Left colon (tissue), 2 donors: ENCODE measurements around the gene PDE4C. TPM values are rescaled to one million over a fixed set of nuclear protein-coding genes. Genes with fewer than 3 reads are reported as not detected.

Experiments used
- ATAC-seq: fragments of 200-7000 bp; cut with Tn5 transposase; one replicate; pipeline ENCODE4 v1.9.1; 2020; ENCODE audit warnings: mild to moderate bottlenecking, moderate library complexity
- DNase-seq, 2 donors: peaks; one replicate each; pipeline ENCODE4 v3.0.0-alpha.2; 2020
- intact Hi-C, 2 donors: fragments of 100-400 bp; cut with DNase I in 1 of 2; cut with micrococcal nuclease in 1 of 2; formaldehyde crosslinking; loops; one replicate each; pipeline versions ENCODE4 v1.11.2 to v1.14.0; 2022; cut with DNase I, micrococcal nuclease
- total RNA-seq, 2 donors: library from RNA; stranded (reverse); fragmentation: NEBNext Ultra II Directional; extraction: Animal tissue kit (Norgen Biotek cat#: 25700); gene quantifications; one replicate each; pipeline ENCODE4 v1.2.1, GENCODE V29; 2021
- donor health status: DM: no; HTN: no; CAD: no.
- donor health status: DM: yes; HTN: yes; CAD: no.

The PDE4C gene
- total RNA-seq, 2 donors from 2014 or later = 2.5 to 4.3 TPM

DNA sequence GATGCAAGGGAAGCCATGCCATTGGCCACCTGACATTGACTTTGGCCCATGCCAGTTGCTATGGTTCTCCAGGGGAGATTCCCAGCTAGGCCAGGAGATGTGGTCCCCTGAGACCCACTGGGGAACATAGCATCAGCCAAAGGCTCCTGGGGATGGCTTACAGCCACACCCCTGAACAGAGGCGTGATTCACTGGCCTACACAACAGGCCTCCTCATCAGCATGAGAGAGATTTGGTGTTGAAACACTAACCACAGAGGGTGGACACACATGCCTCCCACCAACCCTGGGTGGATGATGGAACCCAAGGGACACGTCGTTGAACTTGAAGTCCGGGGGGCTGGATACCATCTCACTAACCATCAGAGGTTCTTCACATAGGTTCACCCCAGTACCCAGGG, 33.7 kb upstream of the PDE4C start:
- no peak for ATAC-seq
- intact Hi-C loops = loop anchor here in 1 of 2 donors (10.0 kb wide), 1 partner anchor 45 kb away; no protein-coding TSS in a partner anchor

DNA sequence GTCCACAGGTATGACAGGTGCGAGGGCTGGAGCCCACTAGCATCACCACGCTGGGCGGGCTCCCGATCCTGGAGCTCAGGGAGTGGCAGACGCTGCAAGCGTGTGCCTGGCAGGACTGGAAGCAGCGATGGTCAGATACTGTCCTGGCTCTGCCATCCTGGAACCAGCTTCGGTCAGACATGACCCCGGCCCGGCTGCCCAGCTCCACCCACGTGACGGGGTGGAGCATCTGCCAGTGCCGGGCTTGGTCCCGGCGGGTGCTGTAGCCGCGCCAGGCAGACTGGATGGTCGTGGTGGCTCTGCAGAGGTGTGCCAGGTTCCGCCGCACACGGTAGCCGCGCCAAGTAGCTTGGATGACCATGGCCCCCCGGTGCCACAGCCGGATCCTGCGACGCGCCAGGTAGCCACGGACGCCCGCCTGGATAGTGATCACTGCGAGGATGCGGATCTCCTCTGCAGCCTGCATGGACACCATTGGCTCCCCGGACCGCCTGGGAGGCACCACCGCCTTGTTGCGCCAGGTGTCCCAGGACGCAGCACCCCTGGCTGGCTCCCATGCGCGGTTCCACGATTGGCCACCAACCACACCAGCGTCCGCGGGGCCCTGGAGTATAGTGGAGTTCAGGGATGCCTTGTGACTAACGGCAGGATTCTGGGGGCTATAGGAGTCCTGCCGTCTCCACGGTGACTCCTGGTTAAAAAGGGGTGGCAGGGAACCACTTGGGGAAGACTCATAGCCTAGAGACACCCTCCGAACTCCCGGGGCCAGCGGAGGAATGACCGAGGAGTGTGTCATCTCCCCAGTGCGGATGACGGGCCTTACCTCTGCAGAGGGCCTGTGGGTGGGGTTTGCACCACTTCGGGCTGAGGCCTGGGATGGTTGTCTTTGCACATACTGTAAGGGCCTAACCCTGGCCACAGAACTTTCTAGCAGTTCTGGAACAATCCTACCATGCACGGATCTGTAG, 31.5 kb upstream of the PDE4C start:
- DNase-seq (no peak), ATAC-seq (no peak)
- intact Hi-C loops = no loop called here

More for the DNA sequence above, 33.7 kb upstream of the PDE4C start:
- no peak for DNase-seq

DNA sequence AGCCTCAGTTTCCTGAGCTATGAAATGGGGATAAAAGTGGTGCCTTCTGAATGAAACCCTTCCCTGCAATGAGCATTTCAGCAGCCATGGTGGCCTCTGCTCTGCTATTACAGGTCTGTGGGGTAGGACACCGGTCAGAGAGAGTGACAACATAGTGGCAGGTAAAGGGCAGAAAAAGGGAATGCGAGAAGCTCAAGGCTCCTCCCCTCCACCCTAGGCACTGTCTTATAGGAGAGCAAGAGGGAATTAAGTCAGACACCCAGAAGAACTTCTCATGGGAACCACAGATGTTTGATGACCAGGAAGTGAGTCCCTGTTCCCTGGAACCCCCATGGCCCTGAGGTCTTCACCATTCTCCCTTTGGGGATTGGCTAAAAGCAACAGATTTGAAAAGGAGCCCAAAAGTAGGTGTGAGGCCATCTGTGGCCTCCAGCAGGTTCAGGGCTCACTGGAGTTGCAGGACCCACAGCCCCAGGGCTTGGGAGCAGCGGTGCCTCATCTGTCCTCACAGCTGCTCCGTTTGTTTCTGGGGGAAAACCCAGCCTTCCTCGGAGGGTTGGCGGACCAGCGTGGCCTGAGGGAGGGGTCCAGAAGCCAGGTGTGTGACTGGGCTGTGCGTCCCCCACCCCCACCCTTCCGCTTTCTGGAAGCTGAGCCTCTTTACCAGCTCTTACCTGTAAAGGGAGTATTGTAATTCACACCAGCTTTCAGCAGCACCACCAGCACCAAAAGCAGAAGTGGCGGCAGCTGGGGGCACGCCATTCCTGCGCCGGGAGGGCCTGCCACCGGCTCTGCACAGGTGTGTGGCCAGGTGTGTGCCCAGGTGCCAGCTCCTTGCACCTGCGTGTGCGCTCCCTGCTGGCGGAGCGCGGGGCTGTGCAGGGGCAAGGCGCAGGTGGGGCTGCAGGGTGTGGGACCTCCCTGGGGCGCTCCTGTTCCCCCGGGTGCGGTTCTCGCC, 28.6 kb upstream of the PDE4C start:
- intact Hi-C loops = no loop called here
- DNase-seq = peak; percentile 74 to 78
- ATAC-seq = peak; percentile 76

DNA sequence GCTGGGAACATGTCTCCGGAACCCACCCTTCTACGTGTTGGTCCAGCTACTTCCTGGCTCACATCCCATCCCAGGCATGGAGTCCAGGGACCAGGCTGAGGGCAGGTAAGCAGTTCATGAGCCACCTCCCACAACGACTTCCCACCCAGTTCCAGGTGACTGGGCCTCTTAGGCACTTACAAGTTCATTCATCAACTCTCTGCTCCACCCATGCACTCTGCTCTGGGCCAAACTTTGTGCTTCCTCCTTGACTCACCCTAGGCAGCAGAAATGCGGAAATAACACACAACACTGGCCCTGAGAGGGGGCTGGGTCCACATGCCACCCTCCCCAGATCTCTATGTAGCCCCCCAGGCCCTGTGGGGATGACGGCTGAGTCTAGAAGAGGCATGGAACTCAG, 27.5 kb upstream of the PDE4C start:
- ATAC-seq (peak; percentile 79), DNase-seq (peak; percentile 78 to 91)
- intact Hi-C loops = loop anchor here in 1 of 2 donors (2.0 kb wide), 1 partner anchor 45 kb away; no protein-coding TSS in a partner anchor

DNA sequence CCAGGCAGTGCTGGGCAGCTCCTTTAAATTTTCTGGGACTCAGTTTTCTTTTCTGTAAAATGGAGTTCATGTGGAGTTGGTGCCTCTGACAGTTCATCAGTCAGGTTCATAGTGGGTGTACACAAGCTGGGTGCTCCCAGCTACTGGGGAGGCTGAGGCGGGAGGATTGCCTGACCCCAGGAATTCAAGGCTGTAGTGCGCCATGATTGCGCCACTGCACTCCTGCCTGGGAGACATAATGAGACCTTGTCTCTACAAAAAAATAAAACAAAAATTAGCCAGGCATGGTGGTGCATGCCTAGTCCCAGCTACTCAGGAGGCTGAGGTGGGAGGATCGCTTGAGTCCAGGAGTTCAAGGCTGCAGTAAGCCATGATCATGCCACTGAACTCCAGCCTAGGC, 26.9 kb upstream of the PDE4C start:
- ATAC-seq = no peak
- intact Hi-C loops = loop anchor here in 1 of 2 donors (2.0 kb wide), 1 partner anchor 44 kb away; no protein-coding TSS in a partner anchor

DNA sequence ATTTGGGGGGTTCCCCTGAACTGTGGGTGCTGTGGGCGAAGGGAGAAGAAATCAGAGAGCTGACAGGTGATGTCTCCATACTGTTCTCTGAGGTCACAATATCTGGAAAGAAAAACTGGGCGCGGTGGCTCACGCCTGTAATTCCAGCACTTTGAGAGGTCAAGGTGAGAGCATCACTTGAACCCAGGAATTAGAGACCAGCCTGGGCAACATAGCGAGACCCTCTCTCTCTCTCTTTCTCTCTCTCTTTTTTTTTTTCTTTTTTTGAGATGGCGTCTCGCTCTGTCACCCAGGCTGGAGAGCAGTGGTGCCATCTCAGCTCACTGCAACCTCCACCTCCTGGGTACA, 26.1 kb upstream of the PDE4C start:
- no peak for DNase-seq
- ATAC-seq = no peak
- intact Hi-C loops = loop anchor here in 1 of 2 donors (2.0 kb wide), 1 partner anchor 44 kb away; no protein-coding TSS in a partner anchor

More for the DNA sequence above, 26.9 kb upstream of the PDE4C start:
- no peak for DNase-seq

DNA sequence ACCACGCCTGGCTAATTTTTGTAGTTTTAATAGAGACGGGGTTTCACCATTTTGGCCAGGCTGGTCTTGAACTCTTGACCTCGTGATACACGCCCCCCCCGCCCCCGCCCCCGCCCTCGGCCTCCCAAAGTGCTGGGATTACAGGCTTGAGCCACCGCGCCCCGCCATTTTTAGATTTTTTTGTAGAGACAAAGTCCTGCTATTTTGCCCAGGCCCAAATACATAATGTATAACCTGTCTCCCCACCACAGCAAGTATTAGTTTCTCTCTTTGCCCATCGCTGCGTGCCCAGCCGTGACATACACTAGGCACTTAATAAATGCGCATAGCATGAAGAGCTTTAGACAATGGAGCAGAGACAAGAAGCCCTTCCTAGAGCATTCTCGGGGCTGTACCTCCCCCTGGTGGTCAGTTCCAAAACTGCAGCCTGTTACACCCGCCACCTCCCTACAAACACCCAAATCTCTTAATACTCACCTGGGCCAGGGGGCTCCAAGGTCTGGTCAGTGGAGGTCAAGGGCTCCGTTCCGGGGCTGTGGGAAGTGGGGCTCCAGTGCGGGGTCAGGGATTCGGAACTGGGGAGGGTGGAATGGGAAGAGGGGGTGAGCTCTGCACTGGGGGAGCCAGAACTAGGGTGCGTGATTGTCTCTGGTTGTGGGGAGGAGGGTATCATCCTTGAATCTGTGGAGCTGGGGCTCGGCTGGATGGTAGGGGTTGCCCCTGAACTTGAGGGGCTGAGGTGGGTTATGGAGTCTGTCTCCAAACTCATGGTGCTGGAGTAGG, 25.5 kb upstream of the PDE4C start:
- ATAC-seq = no peak
- intact Hi-C loops = loop anchor here in 1 of 2 donors (2.0 kb wide), 1 partner anchor 43 kb away; no protein-coding TSS in a partner anchor
- DNase-seq = peak; percentile 54 to 86

DNA sequence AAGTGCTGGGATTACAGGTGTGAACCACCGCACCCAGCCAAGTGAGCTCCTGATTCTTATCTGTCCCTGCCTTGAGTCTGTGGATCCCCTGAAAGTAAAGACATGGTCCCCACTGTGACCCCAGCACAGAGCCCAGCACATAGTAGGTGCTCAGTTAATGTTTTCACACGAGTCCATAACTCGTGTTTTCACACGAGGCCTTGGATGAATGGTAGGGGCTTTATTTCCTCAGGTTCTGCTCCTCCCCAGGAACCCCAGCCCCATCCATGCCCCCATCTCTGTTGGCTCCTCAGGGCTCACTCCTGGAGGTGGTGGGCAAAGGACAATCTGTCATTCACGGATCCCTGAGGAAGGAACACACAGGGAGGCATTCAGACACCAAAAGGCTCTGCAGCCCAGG, 23.6 kb upstream of the PDE4C start:
- DNase-seq = no peak
- intact Hi-C loops = no loop called here
- no peak for ATAC-seq

DNA sequence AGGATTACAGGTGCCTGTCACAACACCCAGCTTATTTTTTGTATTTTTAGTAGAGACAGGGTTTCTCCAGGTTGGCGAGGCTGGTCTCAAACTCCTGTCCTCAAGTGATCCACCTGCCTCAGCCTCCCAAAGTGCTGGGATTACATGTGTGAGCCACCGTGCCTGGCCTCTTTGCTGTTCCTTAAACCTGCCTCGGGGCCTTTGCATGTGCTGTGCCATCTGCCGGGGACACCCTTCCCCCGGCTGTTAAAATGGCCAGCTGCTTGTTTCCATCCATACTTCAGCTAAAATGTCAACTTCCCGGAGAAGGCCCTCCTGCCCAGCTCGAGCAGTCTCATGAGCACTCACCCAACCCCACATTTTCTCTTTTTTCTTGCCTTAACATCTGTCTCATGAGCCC, 19.1 kb upstream of the PDE4C start:
- ATAC-seq = no peak
- DNase-seq = no peak
- intact Hi-C loops = no loop called here

DNA sequence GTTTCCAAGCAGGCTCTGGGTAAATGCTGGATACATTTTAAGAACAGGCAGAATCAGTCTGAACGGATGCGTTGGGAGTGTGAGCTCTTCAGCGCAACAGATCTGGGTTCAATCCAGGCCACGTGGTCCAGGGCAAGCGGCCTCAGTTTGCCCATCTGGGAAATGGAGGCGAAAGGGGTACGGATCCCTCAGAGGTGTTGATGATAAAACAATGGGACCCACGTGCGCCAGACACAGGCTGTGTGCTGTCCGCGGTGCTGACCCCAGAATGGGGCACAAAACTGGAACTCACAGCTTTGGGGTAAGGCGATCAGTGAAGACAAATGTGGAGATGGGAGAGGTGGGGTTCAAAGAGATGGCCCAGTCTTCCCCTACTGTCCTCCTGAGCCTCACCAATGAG, 13.1 kb upstream of the PDE4C start:
- intact Hi-C loops = no loop called here
- ATAC-seq = no peak
- DNase-seq = no peak

DNA sequence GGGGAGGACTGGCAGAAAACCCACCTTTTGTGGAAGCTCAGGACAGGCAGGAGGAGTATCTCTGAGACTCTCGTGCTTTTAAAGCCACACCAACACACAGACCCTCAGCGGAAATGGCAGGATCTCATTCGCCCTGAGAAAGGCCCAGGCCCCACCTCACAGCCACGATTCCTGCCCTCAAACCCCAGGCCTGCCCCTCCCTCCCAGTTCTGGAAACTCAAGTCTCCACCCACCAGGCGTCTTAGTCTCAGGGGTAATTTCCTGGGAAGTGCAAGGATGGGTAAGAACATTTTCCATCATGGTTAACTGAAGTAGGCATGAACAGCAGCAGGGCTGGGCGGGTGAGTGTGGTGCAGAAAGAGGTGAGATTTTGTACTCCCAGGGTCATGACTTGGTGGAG, 8.0 kb upstream of the PDE4C start:
- ATAC-seq (no peak), DNase-seq (no peak)
- intact Hi-C loops = no loop called here

DNA sequence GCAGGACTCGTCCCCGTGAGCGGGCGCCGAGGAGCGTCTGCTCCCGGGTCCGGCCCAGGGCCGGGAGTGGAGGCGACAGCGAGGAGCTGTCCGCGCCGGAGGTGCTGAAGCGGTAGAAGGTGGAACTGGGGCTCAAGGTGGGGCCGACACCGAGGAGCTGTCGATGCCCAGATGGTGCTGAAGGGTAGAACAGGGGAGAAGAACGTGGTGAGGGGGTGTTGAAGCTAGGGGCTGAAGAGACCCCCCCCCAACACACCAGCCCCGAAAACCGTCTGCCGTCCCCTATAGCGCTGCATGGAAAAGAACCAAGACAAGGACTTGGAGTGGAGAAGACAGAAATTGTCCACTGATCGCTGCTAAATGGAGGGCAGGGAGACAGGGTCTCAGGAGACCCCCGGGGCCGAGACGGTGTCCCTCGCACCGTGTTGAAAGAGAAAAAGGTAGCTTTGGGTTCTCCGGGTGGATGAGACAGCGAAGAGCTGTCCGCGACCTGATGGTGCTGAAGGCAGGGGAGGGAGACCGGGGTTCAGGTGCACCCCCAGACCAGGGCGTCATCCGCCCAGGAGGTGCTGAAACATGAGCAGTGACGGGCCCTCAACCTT, 7.1 kb upstream of the PDE4C start:
- DNase-seq = peak in 1 of 2 donors; percentile 67
- ATAC-seq = peak; percentile 73
- intact Hi-C loops = no loop called here

DNA sequence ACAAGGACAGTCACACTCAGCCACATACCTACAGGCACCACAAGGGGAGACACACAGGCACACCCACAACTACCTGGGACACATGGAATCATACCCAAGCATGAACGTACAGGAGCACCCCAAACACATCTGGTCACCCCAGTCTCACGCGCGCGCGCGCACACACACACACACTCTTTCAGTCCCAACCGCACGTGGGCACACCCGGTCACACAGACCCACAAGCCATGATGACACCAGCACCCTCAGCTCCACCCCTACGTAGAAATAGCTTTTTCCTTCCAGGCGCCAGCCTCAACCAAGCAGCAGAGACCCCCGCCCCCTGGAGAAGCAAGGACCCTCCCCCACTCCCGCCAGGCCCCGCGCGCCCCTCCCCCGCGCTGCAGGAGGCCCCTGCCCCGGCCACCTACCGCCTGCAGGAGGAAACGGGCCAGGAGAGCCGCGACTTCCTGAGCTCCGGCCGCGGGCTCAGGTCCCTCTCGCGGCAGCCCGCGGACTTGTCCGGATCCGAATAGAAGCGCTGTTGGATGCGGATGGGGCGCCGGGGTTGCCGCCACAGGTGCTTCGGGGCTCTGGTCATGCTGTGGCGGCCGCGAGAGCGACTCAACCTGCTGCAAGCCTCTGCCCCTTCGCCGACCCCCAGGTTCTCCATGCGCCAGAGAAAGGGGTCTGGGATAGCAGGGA, 6.4 kb upstream of the PDE4C start:
- DNase-seq = no peak
- intact Hi-C loops = no loop called here
- peak; percentile 22 for ATAC-seq

DNA sequence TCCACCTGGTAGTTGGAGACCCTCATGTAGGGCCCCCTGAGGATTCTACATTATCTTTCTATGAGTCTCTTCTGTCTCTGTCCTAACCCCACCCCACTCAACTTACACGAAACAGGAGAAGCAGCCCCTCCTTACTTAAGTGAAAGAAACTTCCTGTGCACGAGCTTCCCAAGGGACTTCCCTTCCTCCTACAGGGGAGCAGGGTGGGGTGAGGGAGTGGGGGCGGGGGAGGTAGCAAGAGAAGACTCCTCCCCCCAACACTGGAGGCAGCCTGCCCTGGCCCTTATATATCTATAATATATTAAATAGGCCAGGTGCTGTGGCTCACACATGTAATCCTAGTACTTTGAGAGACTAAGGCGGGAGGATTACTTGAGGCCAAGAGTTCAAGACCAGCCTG, 5.5 kb upstream of the PDE4C start:
- no peak for ATAC-seq
- intact Hi-C loops = no loop called here

DNA sequence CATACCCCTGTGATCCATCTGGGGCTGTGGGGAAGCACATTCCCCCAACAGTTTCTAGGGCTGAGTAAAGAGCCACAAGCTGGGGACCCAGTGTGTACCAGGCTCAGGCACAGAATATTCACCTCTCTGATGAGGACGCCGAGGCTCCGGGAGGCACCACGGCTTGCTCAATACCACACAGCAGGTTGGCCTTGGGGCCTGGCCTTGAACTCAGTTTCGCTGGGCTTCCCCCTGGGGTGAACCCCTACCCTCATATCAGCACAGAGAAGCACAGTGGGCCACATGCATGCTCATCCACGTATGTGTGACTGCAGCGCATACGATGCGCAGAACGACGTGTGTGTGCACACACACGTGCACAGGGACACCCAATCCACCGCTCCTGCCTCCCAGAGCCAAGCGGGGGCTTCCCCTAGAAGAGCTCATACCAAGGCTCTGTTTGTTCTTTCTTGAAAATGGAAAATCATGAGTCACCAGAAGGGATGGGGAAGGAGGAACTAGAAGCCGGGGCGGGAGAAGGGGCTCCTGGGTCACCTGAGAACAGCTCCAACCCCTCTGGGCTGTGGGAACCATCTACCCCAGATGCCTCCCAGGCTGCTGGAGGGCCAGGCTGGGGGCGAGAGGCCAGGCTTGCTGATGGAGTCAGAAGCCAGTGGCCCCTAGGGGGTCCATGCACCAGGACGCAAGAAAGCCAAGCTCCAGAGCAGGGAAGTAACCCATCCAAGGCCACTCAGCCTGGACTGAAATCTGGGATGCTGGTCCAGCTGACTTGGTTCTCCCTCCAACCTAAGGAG, 4.9 kb upstream of the PDE4C start:
- intact Hi-C loops = no loop called here
- ATAC-seq (no peak), DNase-seq (no peak)

More for the DNA sequence above, 5.5 kb upstream of the PDE4C start:
- DNase-seq = no peak

DNA sequence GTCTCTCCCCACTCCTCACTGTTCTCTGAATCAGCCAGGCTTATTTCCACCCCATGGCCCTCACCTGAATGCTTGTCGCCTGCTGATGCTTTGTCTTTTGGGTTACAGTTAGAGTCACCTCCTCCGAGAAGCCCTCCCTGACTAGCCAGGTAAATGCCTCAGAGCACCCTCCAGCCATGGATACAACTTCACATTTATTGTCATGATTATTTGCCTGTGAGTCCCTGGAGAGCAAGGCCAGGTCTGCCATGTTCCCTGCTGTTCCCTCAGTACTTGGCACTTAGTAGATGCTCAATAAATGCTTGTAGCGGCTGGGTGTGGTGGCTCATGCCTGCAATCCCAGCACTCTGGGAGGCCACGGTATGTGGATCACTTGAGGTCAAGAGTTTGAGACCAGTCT, 3.7 kb upstream of the PDE4C start:
- ATAC-seq (no peak), DNase-seq (no peak)

DNA sequence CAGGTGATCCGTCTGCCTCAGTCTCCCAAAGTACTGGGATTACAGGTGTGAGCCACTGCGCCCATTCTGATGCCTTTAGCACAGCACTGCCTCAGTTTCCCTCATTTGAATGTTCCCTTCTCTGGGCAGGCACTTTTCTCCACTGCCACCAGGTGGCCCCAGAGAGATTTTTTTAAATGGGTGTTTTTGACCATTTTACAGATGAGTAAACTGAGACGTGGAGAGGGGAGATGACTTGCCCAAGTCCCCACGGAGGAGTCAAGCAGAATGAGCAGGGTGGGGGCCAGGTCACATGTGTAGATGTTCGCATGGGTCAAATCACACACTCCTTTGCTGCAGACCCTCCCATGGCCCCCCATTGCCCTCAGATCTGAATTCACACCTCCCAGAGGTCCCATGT, 3.2 kb upstream of the PDE4C start:
- intact Hi-C loops = no loop called here
- DNase-seq (no peak), ATAC-seq (no peak)

More for the DNA sequence above, 3.7 kb upstream of the PDE4C start:
- intact Hi-C loops = no loop called here
